Breast epithelium (tissue), 4 donors: Measurements from ENCODE around the gene KCNIP1. TPM values are rescaled to one million over a fixed set of nuclear protein-coding genes. Genes with fewer than 3 reads are reported as not detected.

Experiments
- DNase-seq, 2 donors: peaks; one replicate each; pipeline ENCODE4 v3.0.0-alpha.2; 2019; ENCODE audit warnings: low spot score in 2 of 2
- H3K27ac ChIP-seq, 2 donors: fragments of 200-600 bp; sonication (generic) in 1 of 2; one replicate each; pipeline ENCODE4 v1.5.1; 2016 to 2019; ENCODE audit warnings: mild to moderate bottlenecking in 1 of 2
- H3K27me3 ChIP-seq, 2 donors: fragments of 200-600 bp; sonication (generic) in 1 of 2; one replicate each; pipeline versions ENCODE4 v1.5.1 to v1.6.0; 2017 to 2019; ENCODE audit warnings: control low read depth in 1 of 2, mild to moderate bottlenecking in 1 of 2
- H3K36me3 ChIP-seq: fragments of 200-600 bp; one replicate; pipeline ENCODE4 v1.5.1; 2019
- H3K4me1 ChIP-seq, 2 donors: fragments of 200-600 bp; sonication (generic); one replicate each; pipeline ENCODE4 v1.5.1; 2016 to 2019; ENCODE audit warnings: control low read depth in 1 of 2
- H3K4me3 ChIP-seq, 3 donors: fragments of 200-600 bp; sonication (generic); 1 replicate in 2 of 3; 2 replicates in 1 of 3; pipeline ENCODE4 v1.5.1; 2016 to 2019; ENCODE audit warnings: mild to moderate bottlenecking in 3 of 3, moderate library complexity in 2 of 3
- H3K9me3 ChIP-seq, 2 donors: fragments of 200-600 bp; sonication (generic) in 1 of 2; one replicate each; pipeline ENCODE4 v1.5.1; 2016 to 2019; ENCODE audit warnings: control low read depth in 1 of 2
- CTCF ChIP-seq, 3 donors: fragments of 450-650 bp; IDR thresholded peaks; one replicate each; pipeline ENCODE4 v1.5.1; 2016 to 2017; ENCODE audit warnings: antibody characterized with exemption in 3 of 3, mild to moderate bottlenecking in 3 of 3, moderate library complexity in 3 of 3
- POLR2A ChIP-seq: fragments of 450-650 bp; IDR thresholded peaks from one replicate; pipeline ENCODE4 v1.6.1; 2016; ENCODE audit warnings: antibody characterized with exemption, mild to moderate bottlenecking, moderate library complexity
- POLR2AphosphoS5 ChIP-seq, 3 donors: sonication (generic); formaldehyde crosslinking; IDR thresholded peaks; one replicate each; pipeline ENCODE4 v1.6.1; 2017; ENCODE audit warnings: antibody characterized with exemption in 3 of 3
- intact Hi-C: fragments of 100-400 bp; cut with DNase I; formaldehyde crosslinking; loops from one replicate; pipeline ENCODE4 v1.15.1; 2023; ENCODE audit warnings: low total_unique reads
- total RNA-seq, 3 donors: library from RNA; depleted of rRNA; stranded (reverse); fragments of >200 nt; gene quantifications; one replicate each; pipeline ENCODE4 v1.1.0, GENCODE V29; 2016

Gene KCNIP1
- total RNA-seq, 3 donors from 2014 or later = 1.0 to 1.6 TPM; not detected in 1

- no peak for TF ChIP-seq POLR2A
- no peak for TF ChIP-seq CTCF (IDR thresholded peaks at IDR 0.05)
- TF ChIP-seq POLR2AphosphoS5 (IDR thresholded peaks at IDR 0.05) = no peak
- no peak for DNase-seq
- Histone ChIP-seq H3K27ac (no peak overlapping the region), H3K4me3 (no peak overlapping the region), H3K4me1 (no peaks in the 10 kb centered on the region), H3K9me3 (no peaks in the 10 kb centered on the region), H3K27me3 (no peaks in the 10 kb centered on the region), H3K36me3 (no peaks in the 10 kb centered on the region)
- intact Hi-C loops = no loop called here
These were observed 34.3 kb downstream of the KCNIP1 start for GRCh38 chr5:170538096-170538465.

GRCh38 chr5:170538696-170539586 lies 35.1 kb downstream of the KCNIP1 start:
- Histone ChIP-seq H3K27ac (no peak overlapping the region), H3K4me1 (no peaks in the 10 kb centered on the region), H3K9me3 (no peaks in the 10 kb centered on the region), H3K4me3 (no peak overlapping the region), H3K36me3 (no peaks in the 10 kb centered on the region), H3K27me3 (no peaks in the 10 kb centered on the region)
- no peak for TF ChIP-seq POLR2AphosphoS5 (IDR thresholded peaks at IDR 0.05)
- TF ChIP-seq POLR2A = no peak
- TF ChIP-seq CTCF (IDR thresholded peaks at IDR 0.05) = no peak
- no peak for DNase-seq
- intact Hi-C loops = no loop called here

GRCh38 chr5:170540271-170540670 lies 36.5 kb downstream of the KCNIP1 start:
- Histone ChIP-seq H3K9me3 (peaks cover 0 to 5% of the 10 kb centered on the region in 2 donors), H3K27ac (no peak overlapping the region), H3K4me3 (no peak overlapping the region), H3K27me3 (no peaks in the 10 kb centered on the region), H3K4me1 (no peaks in the 10 kb centered on the region), H3K36me3 (no peaks in the 10 kb centered on the region)
- no peak for DNase-seq
- intact Hi-C loops = no loop called here
- TF ChIP-seq CTCF (IDR thresholded peaks at IDR 0.05) (no peak), POLR2A (no peak), POLR2AphosphoS5 (IDR thresholded peaks at IDR 0.05) (no peak)

GRCh38 chr5:170541146-170541769 lies 37.4 kb downstream of the KCNIP1 start:
- DNase-seq = no peak
- Histone ChIP-seq H3K36me3 (no peaks in the 10 kb centered on the region), H3K9me3 (peaks cover 0 to 12% of the 10 kb centered on the region in 2 donors), H3K4me3 (no peak overlapping the region), H3K27ac (no peak overlapping the region), H3K4me1 (no peaks in the 10 kb centered on the region), H3K27me3 (no peaks in the 10 kb centered on the region)
- no peak for TF ChIP-seq CTCF (IDR thresholded peaks at IDR 0.05)
- TF ChIP-seq POLR2AphosphoS5 (IDR thresholded peaks at IDR 0.05) = no peak
- no peak for TF ChIP-seq POLR2A
- intact Hi-C loops = no loop called here

GRCh38 chr5:170542691-170543293 lies 39.0 kb downstream of the KCNIP1 start:
- no peak for TF ChIP-seq POLR2A
- no peak for TF ChIP-seq CTCF (IDR thresholded peaks at IDR 0.05)
- TF ChIP-seq POLR2AphosphoS5 (IDR thresholded peaks at IDR 0.05) = no peak
- Histone ChIP-seq H3K4me1 (no peaks in the 10 kb centered on the region), H3K4me3 (no peak overlapping the region), H3K27ac (no peak overlapping the region), H3K9me3 (peaks cover 0 to 13% of the 10 kb centered on the region in 2 donors), H3K36me3 (no peaks in the 10 kb centered on the region), H3K27me3 (no peaks in the 10 kb centered on the region)
- DNase-seq = no peak
- intact Hi-C loops = no loop called here
